Measurements from ENCODE around the gene PMF1. TPM values are rescaled to one million over a fixed set of nuclear protein-coding genes. Genes with fewer than 3 reads are reported as not detected.

The PMF1 gene
- total and polyA plus RNA-seq, 2 of the 13 experiments (the other 11 are each of a cell fraction or from before 2014, with no cell fraction given), result 72.5 to 89.0 TPM

DNA sequence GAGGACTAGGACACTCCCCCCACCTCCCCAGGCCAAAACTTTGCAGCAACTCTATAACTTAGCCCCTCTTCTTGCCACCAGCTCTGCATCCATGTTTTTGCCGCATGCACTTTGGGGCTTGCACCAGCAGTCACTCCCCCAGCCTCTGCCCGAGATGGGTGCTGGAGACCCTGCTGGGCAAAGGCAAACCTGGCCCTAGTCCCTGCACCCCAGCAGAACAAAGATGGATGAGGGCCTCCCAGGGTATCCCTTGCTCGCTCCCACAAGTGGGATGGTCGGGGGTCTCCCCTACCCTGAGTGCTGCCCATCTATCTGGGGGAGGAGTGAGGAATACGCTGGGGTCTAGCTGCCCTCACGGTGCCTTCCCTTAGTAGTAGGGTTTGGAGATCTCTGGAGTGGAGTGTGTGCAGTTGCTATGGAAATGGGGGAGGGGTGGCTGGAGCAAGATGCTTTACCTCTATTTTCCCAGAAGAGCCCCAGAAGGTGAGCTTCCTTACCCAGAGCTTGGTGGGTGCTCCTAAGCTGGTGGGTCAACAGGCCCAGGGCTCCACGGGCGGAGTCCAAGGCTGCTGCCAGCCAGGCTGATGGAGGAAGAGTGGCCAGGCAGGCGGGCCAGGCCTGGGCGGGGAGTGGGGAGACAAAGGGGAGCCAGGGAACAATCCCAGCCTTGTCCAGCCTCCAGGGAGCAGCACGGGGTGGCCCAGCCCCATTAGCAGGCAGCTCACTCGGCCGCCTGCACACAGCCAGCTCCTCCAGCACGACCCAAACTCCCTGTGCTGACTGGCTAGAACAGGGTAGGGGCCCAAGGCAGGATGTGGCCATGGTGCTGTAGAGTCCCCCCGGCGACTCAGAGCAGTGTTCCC is 34.9 kb downstream of the PMF1 start, which contains the start of gene PAQR6 (continued):
- TF ChIP-seq, protein P1, sequence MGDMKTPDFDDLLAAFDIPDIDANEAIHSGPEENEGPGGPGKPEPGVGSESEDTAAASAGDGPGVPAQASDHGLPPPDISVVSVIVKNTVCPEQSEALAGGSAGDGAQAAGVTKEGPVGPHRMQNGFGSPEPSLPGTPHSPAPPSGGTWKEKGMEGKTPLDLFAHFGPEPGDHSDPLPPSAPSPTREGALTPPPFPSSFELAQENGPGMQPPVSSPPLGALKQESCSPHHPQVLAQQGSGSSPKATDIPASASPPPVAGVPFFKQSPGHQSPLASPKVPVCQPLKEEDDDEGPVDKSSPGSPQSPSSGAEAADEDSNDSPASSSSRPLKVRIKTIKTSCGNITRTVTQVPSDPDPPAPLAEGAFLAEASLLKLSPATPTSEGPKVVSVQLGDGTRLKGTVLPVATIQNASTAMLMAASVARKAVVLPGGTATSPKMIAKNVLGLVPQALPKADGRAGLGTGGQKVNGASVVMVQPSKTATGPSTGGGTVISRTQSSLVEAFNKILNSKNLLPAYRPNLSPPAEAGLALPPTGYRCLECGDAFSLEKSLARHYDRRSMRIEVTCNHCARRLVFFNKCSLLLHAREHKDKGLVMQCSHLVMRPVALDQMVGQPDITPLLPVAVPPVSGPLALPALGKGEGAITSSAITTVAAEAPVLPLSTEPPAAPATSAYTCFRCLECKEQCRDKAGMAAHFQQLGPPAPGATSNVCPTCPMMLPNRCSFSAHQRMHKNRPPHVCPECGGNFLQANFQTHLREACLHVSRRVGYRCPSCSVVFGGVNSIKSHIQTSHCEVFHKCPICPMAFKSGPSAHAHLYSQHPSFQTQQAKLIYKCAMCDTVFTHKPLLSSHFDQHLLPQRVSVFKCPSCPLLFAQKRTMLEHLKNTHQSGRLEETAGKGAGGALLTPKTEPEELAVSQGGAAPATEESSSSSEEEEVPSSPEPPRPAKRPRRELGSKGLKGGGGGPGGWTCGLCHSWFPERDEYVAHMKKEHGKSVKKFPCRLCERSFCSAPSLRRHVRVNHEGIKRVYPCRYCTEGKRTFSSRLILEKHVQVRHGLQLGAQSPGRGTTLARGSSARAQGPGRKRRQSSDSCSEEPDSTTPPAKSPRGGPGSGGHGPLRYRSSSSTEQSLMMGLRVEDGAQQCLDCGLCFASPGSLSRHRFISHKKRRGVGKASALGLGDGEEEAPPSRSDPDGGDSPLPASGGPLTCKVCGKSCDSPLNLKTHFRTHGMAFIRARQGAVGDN (CRISPR knock-in tag; IDR thresholded peaks at IDR 0.05), result peak; percentile 63
- TF ChIP-seq NFIB (CRISPR knock-in tag; IDR thresholded peaks at IDR 0.05; ENCODE audit: borderline replicate concordance) (no peak), ZNF776 (CRISPR knock-in tag; IDR thresholded peaks at IDR 0.05) (no peak), KDM3A (CRISPR knock-in tag; IDR thresholded peaks at IDR 0.05; ENCODE audit: low read depth) (no peak), KLF13 (CRISPR knock-in tag; IDR thresholded peaks at IDR 0.05) (no peak), KMT2B (CRISPR knock-in tag; IDR thresholded peaks at IDR 0.05) (no peak), TBX3 (IDR thresholded peaks at IDR 0.05; ENCODE audit: borderline replicate concordance) (no peak), PRMT3 (CRISPR knock-in tag; IDR thresholded peaks at IDR 0.05; ENCODE audit: borderline replicate concordance, low read depth) (no peak), SALL1 (CRISPR knock-in tag; IDR thresholded peaks at IDR 0.05) (no peak), ZC3H13 (CRISPR knock-in tag; IDR thresholded peaks at IDR 0.05) (no peak)
- TF ChIP-seq, protein P2, sequence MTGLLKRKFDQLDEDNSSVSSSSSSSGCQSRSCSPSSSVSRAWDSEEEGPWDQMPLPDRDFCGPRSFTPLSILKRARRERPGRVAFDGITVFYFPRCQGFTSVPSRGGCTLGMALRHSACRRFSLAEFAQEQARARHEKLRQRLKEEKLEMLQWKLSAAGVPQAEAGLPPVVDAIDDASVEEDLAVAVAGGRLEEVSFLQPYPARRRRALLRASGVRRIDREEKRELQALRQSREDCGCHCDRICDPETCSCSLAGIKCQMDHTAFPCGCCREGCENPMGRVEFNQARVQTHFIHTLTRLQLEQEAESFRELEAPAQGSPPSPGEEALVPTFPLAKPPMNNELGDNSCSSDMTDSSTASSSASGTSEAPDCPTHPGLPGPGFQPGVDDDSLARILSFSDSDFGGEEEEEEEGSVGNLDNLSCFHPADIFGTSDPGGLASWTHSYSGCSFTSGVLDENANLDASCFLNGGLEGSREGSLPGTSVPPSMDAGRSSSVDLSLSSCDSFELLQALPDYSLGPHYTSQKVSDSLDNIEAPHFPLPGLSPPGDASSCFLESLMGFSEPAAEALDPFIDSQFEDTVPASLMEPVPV (CRISPR knock-in tag; IDR thresholded peaks at IDR 0.05), result 0 out of 2 replicates have a peak, but pooled peaks have one; percentile 45
- TF ChIP-seq, protein P3, sequence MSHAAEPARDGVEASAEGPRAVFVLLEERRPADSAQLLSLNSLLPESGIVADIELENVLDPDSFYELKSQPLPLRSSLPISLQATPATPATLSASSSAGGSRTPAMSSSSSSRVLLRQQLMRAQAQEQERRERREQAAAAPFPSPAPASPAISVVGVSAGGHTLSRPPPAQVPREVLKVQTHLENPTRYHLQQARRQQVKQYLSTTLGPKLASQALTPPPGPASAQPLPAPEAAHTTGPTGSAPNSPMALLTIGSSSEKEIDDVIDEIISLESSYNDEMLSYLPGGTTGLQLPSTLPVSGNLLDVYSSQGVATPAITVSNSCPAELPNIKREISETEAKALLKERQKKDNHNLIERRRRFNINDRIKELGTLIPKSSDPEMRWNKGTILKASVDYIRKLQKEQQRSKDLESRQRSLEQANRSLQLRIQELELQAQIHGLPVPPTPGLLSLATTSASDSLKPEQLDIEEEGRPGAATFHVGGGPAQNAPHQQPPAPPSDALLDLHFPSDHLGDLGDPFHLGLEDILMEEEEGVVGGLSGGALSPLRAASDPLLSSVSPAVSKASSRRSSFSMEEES (CRISPR knock-in tag; IDR thresholded peaks at IDR 0.05), result no peak
- TF ChIP-seq, protein P4, sequence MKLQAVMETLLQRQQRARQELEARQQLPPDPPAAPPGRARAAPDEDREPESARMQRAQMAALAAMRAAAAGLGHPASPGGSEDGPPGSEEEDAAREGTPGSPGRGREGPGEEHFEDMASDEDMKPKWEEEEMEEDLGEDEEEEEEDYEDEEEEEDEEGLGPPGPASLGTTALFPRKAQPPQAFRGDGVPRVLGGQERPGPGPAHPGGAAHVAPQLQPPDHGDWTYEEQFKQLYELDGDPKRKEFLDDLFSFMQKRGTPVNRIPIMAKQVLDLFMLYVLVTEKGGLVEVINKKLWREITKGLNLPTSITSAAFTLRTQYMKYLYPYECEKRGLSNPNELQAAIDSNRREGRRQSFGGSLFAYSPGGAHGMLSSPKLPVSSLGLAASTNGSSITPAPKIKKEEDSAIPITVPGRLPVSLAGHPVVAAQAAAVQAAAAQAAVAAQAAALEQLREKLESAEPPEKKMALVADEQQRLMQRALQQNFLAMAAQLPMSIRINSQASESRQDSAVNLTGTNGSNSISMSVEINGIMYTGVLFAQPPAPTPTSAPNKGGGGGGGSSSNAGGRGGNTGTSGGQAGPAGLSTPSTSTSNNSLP (IDR thresholded peaks at IDR 0.05; ENCODE audit: low read depth, low read length), result no peak
- TF ChIP-seq, protein P5, sequence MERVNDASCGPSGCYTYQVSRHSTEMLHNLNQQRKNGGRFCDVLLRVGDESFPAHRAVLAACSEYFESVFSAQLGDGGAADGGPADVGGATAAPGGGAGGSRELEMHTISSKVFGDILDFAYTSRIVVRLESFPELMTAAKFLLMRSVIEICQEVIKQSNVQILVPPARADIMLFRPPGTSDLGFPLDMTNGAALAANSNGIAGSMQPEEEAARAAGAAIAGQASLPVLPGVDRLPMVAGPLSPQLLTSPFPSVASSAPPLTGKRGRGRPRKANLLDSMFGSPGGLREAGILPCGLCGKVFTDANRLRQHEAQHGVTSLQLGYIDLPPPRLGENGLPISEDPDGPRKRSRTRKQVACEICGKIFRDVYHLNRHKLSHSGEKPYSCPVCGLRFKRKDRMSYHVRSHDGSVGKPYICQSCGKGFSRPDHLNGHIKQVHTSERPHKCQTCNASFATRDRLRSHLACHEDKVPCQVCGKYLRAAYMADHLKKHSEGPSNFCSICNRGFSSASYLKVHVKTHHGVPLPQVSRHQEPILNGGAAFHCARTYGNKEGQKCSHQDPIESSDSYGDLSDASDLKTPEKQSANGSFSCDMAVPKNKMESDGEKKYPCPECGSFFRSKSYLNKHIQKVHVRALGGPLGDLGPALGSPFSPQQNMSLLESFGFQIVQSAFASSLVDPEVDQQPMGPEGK (CRISPR knock-in tag; IDR thresholded peaks at IDR 0.05), result 0 out of 2 replicates have a peak, but pooled peaks have one; percentile 26

Data from HepG2 (cell line).